GM21529 (cell line): ENCODE measurements around the gene RPL37.
A peak's percentile ranks its signal among the peaks of the same experiment; 100 is the strongest.
"Not testable (repeated sequence)": the region's sequence is repeated elsewhere in the genome, so short reads cannot be mapped to it uniquely, and the experiment has no call there.

Experiments
- ATAC-seq: cut with Tn5 transposase; IDR thresholded peaks from one replicate; pipeline ENCODE4 v1.9.1; 2021; ENCODE audit not compliant: unreplicated experiment

Gene RPL37

GRCh38 chr5:40798012-40798800, 36.8 kb downstream of the RPL37 start, which contains the start of gene PRKAA1:
Gene PRKAA1, minus strand, starts transcription at chr5:40798374. Its CDS starts 185 bp downstream, at chr5:40798189.
- ATAC-seq: peak; percentile 95

- ATAC-seq: peak; percentile 45
These were observed 37.6 kb downstream of the RPL37 start for GRCh38 chr5:40797273-40798011.

- no peak for ATAC-seq
These were observed 38.5 kb downstream of the RPL37 start for GRCh38 chr5:40796487-40796889.

- ATAC-seq: not testable (repeated sequence)
These were observed 40.1 kb downstream of the RPL37 start for GRCh38 chr5:40794877-40795276.

- not testable (repeated sequence) for ATAC-seq
These were observed 40.7 kb downstream of the RPL37 start for GRCh38 chr5:40794340-40794739.

GRCh38 chr5:40792691-40793090, 42.3 kb downstream of the RPL37 start:
- ATAC-seq: not testable (repeated sequence)

GRCh38 chr5:40791715-40792139, 43.3 kb downstream of the RPL37 start:
- no peak for ATAC-seq

- no peak for ATAC-seq
These were observed 44.0 kb downstream of the RPL37 start for GRCh38 chr5:40790947-40791593.

GRCh38 chr5:40788941-40789340, 46.1 kb downstream of the RPL37 start:
- not testable (repeated sequence) for ATAC-seq

GRCh38 chr5:40787986-40788385, 47.0 kb downstream of the RPL37 start:
- no peak for ATAC-seq

GRCh38 chr5:40786664-40787063, 48.4 kb downstream of the RPL37 start:
- ATAC-seq: not testable (repeated sequence)

GRCh38 chr5:40784916-40785315, 50.1 kb downstream of the RPL37 start:
- no peak for ATAC-seq

- no peak for ATAC-seq
These were observed 50.9 kb downstream of the RPL37 start for GRCh38 chr5:40784027-40784653.

- ATAC-seq: no peak
These were observed 53.1 kb downstream of the RPL37 start for GRCh38 chr5:40781843-40782409.

- no peak for ATAC-seq
These were observed 54.2 kb downstream of the RPL37 start for GRCh38 chr5:40780858-40781257.

- ATAC-seq: no peak
These were observed 54.8 kb downstream of the RPL37 start for GRCh38 chr5:40780199-40780598.

GRCh38 chr5:40779561-40779960, 55.5 kb downstream of the RPL37 start:
- ATAC-seq: no peak

- no peak for ATAC-seq
These were observed 56.9 kb downstream of the RPL37 start for GRCh38 chr5:40778133-40778532.

GRCh38 chr5:40776658-40776977, 58.4 kb downstream of the RPL37 start:
- ATAC-seq: no peak

GRCh38 chr5:40775846-40776657, 59.0 kb downstream of the RPL37 start:
- no peak for ATAC-seq
